Fibroblast of mammary gland (primary cell): ENCODE measurements around the gene DEAF1.

Experiments
- DNase-seq: peaks from one replicate; pipeline ENCODE4 v3.0.0-alpha.2; 2010; ENCODE audit warnings: low read depth
- H3K4me3 ChIP-seq: 2 replicates; pipeline ENCODE4 v1.5.1; 2011; ENCODE audit warnings: low read depth, mild to moderate bottlenecking, low read length, moderate library complexity; ENCODE audit not compliant: control insufficient read depth
- TF ChIP-seq, protein P1 (sequence below): conservative IDR thresholded peaks from 2 replicates; pipeline ENCODE4 v1.5.1; 2011; ENCODE audit warnings: low read depth, low read length, inconsistent platforms; ENCODE audit not compliant: control insufficient read depth, insufficient read depth

Gene DEAF1

GRCh38 chr11:637333-637592 is 57.8 kb downstream of the DEAF1 start:
- H3K4me3 ChIP-seq: no peak overlapping the region
- DNase-seq: no peak
- TF ChIP-seq, protein P1, sequence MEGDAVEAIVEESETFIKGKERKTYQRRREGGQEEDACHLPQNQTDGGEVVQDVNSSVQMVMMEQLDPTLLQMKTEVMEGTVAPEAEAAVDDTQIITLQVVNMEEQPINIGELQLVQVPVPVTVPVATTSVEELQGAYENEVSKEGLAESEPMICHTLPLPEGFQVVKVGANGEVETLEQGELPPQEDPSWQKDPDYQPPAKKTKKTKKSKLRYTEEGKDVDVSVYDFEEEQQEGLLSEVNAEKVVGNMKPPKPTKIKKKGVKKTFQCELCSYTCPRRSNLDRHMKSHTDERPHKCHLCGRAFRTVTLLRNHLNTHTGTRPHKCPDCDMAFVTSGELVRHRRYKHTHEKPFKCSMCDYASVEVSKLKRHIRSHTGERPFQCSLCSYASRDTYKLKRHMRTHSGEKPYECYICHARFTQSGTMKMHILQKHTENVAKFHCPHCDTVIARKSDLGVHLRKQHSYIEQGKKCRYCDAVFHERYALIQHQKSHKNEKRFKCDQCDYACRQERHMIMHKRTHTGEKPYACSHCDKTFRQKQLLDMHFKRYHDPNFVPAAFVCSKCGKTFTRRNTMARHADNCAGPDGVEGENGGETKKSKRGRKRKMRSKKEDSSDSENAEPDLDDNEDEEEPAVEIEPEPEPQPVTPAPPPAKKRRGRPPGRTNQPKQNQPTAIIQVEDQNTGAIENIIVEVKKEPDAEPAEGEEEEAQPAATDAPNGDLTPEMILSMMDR: no peak

GRCh38 chr11:636511-637332 is 58.3 kb downstream of the DEAF1 start, which contains the start of gene DRD4:
Gene DRD4, plus strand, starts transcription at chr11:637269. Its CDS starts 36 bp downstream, at chr11:637305.
- H3K4me3 ChIP-seq: no peak within 1 kb of the TSS
- no peak for DNase-seq
- TF ChIP-seq, protein P1: no peak

GRCh38 chr11:635945-636510 is 59.0 kb downstream of the DEAF1 start:
- DNase-seq: no peak
- H3K4me3 ChIP-seq: no peak overlapping the region
- TF ChIP-seq, protein P1: no peak

DNA sequence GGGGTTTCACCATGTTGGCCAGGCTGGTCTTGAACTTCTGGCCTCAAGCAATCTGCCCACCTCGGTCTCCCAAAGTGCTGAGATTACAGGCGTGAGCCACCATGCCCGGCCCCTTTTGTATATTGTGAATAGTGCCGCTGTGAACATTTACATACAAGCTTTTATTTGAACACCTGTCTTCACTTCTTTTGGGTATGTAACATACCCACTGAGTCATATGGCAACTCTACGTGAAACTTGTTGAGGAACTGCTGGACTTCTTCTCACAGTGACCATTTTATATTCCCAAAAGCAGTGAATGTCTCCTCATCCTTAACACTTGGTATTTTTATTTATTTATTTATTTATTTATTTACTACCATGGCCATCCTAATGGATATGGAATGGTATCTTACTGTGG is 64.2 kb downstream of the DEAF1 start:
- no peak overlapping the region for H3K4me3 ChIP-seq
- TF ChIP-seq, protein P1: no peak
- no peak for DNase-seq

DNA sequence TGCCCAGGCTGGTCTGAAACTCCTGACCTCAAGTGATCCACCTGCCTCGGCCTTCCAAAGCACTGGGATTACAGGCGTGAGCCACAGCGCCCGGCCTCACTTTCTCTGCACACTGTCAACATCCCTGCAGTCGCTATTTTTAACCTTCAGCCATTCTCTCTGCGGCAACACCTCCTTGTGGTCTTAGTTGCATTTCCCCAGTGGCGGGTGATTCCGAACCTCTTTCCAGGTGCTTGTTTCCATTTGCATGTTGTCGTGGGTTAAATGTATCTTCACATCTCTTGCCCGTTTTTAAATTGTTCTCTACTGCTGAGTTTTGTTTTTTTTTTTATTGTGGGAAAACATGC is 65.8 kb downstream of the DEAF1 start:
- DNase-seq: no peak
- no peak overlapping the region for H3K4me3 ChIP-seq
- TF ChIP-seq, protein P1: no peak

GRCh38 chr11:628056-628455 is 67.0 kb downstream of the DEAF1 start:
- no peak overlapping the region for H3K4me3 ChIP-seq
- TF ChIP-seq, protein P1: no peak
- no peak for DNase-seq
